ENCODE results near the gene CASR. TPM values are rescaled to one million over a fixed set of nuclear protein-coding genes. Genes with fewer than 3 reads are reported as not detected.

The CASR gene
- total RNA-seq, 4 donors from 2014 or later: under 0.01 to 0.19 TPM; not detected in 2

DNA sequence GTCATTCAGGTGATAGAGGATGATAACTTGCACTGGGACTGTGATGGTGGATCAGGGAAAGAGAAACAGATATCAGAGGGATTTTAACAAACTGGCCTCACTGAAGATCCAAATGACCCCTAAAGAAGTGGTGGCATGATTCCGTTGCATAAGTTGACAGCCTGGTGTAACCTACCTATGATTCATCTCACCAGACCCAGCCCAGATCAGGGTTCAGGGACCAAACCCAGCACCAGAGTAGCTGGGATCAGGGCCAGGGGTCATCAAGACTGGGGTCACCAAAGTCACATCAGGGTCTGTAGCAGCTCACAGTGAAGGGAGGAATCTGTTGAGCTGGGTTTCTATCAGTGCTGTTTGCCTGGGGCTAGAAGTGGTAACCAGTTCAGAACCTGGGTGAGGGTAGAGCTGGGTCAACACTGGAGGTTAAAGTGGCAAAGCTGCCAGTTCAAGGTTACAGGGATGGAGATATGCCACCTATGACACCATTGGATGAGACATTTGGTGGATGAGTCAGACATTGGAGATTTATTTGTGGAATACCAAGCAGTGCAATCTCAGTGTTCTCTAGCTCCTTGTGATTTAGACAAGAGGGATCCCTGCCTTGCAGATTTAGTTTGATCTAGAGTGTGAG, 35.9 kb downstream of the CASR start:
- Histone ChIP-seq H3K27me3 (no peaks in the 10 kb centered on the region), H3K27ac (replicated peaks in 1 of 4) (no peak overlapping the region), H3K4me3 (no peak overlapping the region), H3K36me3 (no peaks in the 10 kb centered on the region), H3K9me3 (peaks cover 0 to 6% (median 0%) of the 10 kb centered on the region in 4 donors), H3K4me1 (no peaks in the 10 kb centered on the region)
- TF ChIP-seq, protein P1, sequence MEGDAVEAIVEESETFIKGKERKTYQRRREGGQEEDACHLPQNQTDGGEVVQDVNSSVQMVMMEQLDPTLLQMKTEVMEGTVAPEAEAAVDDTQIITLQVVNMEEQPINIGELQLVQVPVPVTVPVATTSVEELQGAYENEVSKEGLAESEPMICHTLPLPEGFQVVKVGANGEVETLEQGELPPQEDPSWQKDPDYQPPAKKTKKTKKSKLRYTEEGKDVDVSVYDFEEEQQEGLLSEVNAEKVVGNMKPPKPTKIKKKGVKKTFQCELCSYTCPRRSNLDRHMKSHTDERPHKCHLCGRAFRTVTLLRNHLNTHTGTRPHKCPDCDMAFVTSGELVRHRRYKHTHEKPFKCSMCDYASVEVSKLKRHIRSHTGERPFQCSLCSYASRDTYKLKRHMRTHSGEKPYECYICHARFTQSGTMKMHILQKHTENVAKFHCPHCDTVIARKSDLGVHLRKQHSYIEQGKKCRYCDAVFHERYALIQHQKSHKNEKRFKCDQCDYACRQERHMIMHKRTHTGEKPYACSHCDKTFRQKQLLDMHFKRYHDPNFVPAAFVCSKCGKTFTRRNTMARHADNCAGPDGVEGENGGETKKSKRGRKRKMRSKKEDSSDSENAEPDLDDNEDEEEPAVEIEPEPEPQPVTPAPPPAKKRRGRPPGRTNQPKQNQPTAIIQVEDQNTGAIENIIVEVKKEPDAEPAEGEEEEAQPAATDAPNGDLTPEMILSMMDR (IDR thresholded peaks at IDR 0.05): no peak
- TF ChIP-seq POLR2A (IDR thresholded peaks at IDR 0.05; ENCODE audit: low read depth) (no peak), POLR2AphosphoS5 (IDR thresholded peaks at IDR 0.05) (no peak), EP300 (IDR thresholded peaks at IDR 0.05) (no peak)
- no peak for DNase-seq (ENCODE audit: extremely low spot score)
- intact Hi-C loops (cut with DNase I): no loop called here
- WGBS: 72% methylated on average over 1 of the region's 1 CpG

DNA sequence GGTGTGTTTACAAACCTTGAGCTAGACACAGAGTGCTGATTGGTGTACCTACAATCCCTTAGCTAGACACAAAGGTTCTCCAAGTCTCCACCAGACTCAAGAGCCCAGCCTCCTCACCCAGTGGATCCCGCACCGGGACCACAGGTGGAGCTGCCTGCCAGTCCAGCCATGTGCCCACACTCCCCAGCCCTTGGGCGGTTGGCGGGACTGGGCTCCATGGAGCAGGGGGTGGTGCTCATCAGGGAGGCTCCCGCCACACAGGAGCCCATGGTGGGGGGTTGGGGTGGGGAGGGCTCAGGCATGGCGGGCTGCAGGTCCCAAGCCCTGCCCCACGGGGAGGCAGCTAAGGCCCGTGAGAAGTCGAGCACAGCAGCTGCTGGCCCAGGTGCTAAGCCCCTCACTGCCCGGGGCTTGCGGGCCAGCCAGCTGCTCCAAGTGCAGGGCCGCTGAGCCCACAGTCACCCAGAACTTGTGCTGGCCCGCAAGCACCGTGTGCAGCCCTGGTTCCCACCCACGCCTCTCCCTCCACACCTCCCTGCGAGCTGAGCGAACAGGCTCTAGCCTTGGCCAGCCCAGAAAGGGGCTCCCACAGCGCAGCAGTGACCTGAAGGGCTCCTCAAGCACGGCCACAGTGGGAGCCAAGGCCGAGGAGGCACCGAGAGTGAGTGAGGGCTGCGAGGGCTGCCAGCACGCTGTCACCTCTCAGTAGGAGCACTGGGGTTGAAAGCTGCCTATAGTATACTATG, 43.7 kb downstream of the CASR start:
- TF ChIP-seq, protein P1 (IDR thresholded peaks at IDR 0.05): no peak
- TF ChIP-seq POLR2A (IDR thresholded peaks at IDR 0.05; ENCODE audit: low read depth) (no peak), POLR2AphosphoS5 (IDR thresholded peaks at IDR 0.05) (no peak), EP300 (IDR thresholded peaks at IDR 0.05) (no peak)
- WGBS: 80% methylated on average over 2 of the region's 23 CpGs
- no peaks in the 10 kb centered on the region for H3K4me1 ChIP-seq
- no peak overlapping the region for H3K4me3 ChIP-seq
- H3K9me3 ChIP-seq: peaks cover 0 to 6% (median 0%) of the 10 kb centered on the region in 4 donors
- intact Hi-C loops (cut with DNase I): no loop called here
- no peaks in the 10 kb centered on the region for H3K36me3 ChIP-seq
- DNase-seq (ENCODE audit: extremely low spot score): no peak
- H3K27ac ChIP-seq (replicated peaks in 1 of 4): no peak overlapping the region
- peaks cover 0 to 4% (median 0%) of the 10 kb centered on the region in 4 donors for H3K27me3 ChIP-seq

DNA sequence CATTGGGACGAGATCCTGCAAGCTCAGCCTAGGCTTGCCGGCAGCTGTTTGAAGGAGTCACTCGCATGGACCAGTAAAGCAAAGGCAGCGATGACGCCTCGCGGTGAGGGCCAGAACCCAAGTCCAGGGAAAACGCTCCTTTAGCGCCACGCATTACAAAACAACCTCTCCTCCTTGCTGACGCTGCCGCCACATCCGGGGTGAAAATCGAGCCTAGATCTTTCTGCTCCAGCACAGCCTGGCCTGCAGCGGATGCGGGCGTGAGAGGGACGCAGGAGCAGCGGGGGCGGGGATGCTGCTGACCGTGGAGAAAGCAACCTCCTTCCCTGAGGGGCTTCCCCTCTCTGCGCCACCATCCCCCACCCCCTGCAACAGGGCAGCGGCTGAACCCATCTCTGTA, 46.7 kb downstream of the CASR start:
- intact Hi-C loops (cut with DNase I): no loop called here
- DNase-seq (ENCODE audit: extremely low spot score): no peak
- Histone ChIP-seq H3K4me1 (no peaks in the 10 kb centered on the region), H3K27me3 (peaks cover 0 to 4% (median 0%) of the 10 kb centered on the region in 4 donors), H3K36me3 (no peaks in the 10 kb centered on the region), H3K27ac (replicated peaks in 1 of 4) (no peak overlapping the region), H3K4me3 (no peak overlapping the region), H3K9me3 (no peaks in the 10 kb centered on the region)
- TF ChIP-seq EP300 (IDR thresholded peaks at IDR 0.05) (no peak), POLR2A (IDR thresholded peaks at IDR 0.05; ENCODE audit: low read depth) (no peak), POLR2AphosphoS5 (IDR thresholded peaks at IDR 0.05) (no peak)
- TF ChIP-seq, protein P1 (IDR thresholded peaks at IDR 0.05): no peak
- 79% methylated on average over 21 of the region's 23 CpGs for WGBS

DNA sequence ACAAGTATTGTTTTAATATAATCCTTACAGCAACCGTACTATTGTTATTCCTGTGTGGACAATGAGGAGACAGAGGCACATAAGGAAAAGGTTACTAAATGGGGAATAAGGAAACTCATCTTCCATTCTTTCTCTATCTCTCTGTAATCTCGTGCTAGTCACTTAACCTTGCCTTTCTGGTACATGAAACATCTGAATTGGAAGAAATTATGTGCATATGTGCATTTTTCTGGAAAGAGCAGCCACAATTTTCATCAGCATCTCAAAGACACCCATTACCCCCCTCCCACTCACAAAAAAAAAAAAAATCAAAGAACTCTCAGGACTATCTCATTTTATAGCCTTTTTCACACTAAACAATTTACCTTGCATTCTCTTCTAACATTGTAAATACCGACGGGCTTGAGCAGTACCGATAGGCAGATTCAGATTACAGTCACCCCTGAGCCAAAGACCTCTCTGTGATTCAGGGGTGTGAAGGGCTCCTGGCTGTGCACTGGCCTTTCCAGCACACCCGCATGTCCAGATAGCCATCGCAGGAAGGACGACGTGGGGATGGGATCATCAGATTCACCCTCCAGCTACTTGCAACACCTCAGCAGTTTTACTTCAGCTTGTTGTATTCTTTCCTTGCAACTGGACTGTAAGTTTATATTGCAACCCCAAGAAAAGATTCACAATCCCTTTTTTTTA, 48.1 kb downstream of the CASR start:
- 73% methylated on average over 9 of the region's 9 CpGs for WGBS
- intact Hi-C loops (cut with DNase I): no loop called here
- Histone ChIP-seq H3K27me3 (peaks cover 0 to 4% (median 0%) of the 10 kb centered on the region in 4 donors), H3K4me1 (no peaks in the 10 kb centered on the region), H3K27ac (replicated peaks in 1 of 4) (no peak overlapping the region), H3K9me3 (no peaks in the 10 kb centered on the region), H3K36me3 (no peaks in the 10 kb centered on the region), H3K4me3 (no peak overlapping the region)
- no peak for DNase-seq (ENCODE audit: extremely low spot score)
- TF ChIP-seq EP300 (IDR thresholded peaks at IDR 0.05) (no peak), POLR2AphosphoS5 (IDR thresholded peaks at IDR 0.05) (no peak), POLR2A (IDR thresholded peaks at IDR 0.05; ENCODE audit: low read depth) (no peak)
- TF ChIP-seq, protein P1 (IDR thresholded peaks at IDR 0.05): no peak
